Fibroblast of lung (primary cell): Measurements from ENCODE around the gene ZNF33B.

ENCODE experiments used
- EZH2 ChIP-seq: IDR thresholded peaks from 2 replicates; pipeline ENCODE4 v1.5.1; 2012; ENCODE audit warnings: low read length, control low read depth, mild to moderate bottlenecking; ENCODE audit errors: missing control alignments
- TF ChIP-seq, protein P1 (sequence below), 2 donors: IDR thresholded peaks in 1 of 2; conservative IDR thresholded peaks in 1 of 2; 1 replicate in 1 of 2; 2 replicates in 1 of 2; pipeline ENCODE4 v1.5.1; 2011 to 2012; ENCODE audit warnings: low read length in 2 of 2, control low read depth in 1 of 2, inconsistent platforms in 1 of 2, low read depth in 1 of 2, mild to moderate bottlenecking in 1 of 2

DNA sequence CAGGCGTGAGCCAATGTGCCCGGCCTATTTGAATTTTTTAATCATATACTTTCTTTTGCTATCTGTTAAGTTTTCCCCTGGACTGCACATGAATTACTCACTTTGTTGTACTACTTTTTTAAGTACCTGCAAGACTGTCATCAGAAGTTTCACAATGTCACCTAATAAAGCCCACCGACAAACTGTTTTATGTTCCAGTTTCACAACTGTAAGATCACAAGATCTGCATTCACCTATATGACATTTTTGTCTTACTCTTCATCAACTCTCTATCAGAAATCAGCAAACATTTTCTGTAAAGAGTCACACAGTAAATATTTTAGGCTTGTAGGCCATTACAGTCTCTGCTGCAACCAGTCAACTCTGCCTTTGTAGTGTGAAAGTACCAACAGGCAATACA, 88.5 kb downstream of the ZNF33B start:
- TF ChIP-seq, protein P1, sequence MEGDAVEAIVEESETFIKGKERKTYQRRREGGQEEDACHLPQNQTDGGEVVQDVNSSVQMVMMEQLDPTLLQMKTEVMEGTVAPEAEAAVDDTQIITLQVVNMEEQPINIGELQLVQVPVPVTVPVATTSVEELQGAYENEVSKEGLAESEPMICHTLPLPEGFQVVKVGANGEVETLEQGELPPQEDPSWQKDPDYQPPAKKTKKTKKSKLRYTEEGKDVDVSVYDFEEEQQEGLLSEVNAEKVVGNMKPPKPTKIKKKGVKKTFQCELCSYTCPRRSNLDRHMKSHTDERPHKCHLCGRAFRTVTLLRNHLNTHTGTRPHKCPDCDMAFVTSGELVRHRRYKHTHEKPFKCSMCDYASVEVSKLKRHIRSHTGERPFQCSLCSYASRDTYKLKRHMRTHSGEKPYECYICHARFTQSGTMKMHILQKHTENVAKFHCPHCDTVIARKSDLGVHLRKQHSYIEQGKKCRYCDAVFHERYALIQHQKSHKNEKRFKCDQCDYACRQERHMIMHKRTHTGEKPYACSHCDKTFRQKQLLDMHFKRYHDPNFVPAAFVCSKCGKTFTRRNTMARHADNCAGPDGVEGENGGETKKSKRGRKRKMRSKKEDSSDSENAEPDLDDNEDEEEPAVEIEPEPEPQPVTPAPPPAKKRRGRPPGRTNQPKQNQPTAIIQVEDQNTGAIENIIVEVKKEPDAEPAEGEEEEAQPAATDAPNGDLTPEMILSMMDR (conservative IDR thresholded peaks at IDR 0.05 in 1 of 2, IDR thresholded peaks at IDR 0.05 in 1 of 2; ENCODE audit: low read depth in 1 of 2, low read length in 2 of 2) = no peak
- no peak for TF ChIP-seq EZH2
